ENCODE data around the gene ABCD1. TPM values are rescaled to one million over a fixed set of nuclear protein-coding genes. Genes with fewer than 3 reads are reported as not detected.
A peak's percentile ranks its signal among the peaks of the same experiment; 100 is the strongest.

ABCD1 gene
- total and polyA plus RNA-seq, 2 donors from 2014 or later: 5.2 to 13.7 TPM

DNA sequence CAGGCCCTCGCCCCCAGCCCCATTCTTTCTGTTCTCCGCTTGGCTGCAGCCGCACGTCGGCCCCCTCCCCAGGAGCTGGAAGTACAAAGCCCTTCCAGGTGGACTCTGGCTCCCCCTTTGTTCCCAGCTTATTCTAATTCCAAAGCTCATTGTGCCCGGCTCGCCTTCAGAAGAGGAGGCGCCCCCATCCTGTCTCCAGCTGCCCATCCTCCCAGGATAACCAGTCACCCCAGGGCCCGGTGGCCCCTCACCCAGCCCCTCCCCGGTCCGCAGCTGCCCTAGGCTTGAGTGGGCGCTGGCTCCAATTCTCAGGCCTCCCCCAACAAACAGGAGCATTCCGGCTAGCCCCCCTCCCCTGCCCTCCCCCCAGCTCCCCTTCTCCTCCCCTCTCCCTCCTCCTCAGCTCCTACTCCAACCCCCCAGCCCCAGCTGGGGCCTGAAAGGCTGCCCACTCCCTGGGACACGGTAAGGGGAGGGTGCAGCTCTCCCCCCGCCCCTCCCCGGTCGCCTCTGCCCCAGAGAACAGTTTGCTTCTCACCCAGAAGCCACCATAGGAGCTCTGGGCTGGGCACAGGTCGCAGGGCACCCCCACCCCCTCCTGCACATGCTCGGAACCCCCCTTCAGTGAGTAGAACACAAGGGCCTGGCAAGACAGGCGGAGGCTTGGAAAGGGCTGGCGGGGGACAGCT lies 40.0 kb upstream of the ABCD1 start:
- no peak overlapping the region for H3K27ac ChIP-seq (ENCODE audit: low read depth in 2 of 2, low read length in 2 of 2)
- TF ChIP-seq, protein P1, sequence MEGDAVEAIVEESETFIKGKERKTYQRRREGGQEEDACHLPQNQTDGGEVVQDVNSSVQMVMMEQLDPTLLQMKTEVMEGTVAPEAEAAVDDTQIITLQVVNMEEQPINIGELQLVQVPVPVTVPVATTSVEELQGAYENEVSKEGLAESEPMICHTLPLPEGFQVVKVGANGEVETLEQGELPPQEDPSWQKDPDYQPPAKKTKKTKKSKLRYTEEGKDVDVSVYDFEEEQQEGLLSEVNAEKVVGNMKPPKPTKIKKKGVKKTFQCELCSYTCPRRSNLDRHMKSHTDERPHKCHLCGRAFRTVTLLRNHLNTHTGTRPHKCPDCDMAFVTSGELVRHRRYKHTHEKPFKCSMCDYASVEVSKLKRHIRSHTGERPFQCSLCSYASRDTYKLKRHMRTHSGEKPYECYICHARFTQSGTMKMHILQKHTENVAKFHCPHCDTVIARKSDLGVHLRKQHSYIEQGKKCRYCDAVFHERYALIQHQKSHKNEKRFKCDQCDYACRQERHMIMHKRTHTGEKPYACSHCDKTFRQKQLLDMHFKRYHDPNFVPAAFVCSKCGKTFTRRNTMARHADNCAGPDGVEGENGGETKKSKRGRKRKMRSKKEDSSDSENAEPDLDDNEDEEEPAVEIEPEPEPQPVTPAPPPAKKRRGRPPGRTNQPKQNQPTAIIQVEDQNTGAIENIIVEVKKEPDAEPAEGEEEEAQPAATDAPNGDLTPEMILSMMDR (IDR thresholded peaks at IDR 0.05; ENCODE audit: borderline replicate concordance, extremely low read depth, insufficient read depth): no peak
- peaks cover 0 to under 1% (median 0%) of the 10 kb centered on the region in 3 donors for H3K4me1 ChIP-seq (ENCODE audit: control insufficient read depth in 2 of 3, insufficient read depth in 2 of 3, low read depth in 1 of 3, low read length in 3 of 3)
- no peaks in the 10 kb centered on the region for H3K9me3 ChIP-seq (ENCODE audit: control insufficient read depth in 2 of 3, insufficient read depth in 1 of 3, low read length in 3 of 3)
- DNase-seq: peak in 2 of 5 donors; percentile 49 to 66
- no peak overlapping the region for H3K4me3 ChIP-seq (ENCODE audit: low read length in 3 of 3)
- no peak overlapping the region for H3K9ac ChIP-seq (ENCODE audit: low read length in 3 of 3)
- FAIRE-seq: no peak
- intact Hi-C loops (cut with DNase I): no loop called here
- no peaks in the 10 kb centered on the region for H3K27me3 ChIP-seq (ENCODE audit: control insufficient read depth, insufficient read depth, low read length)
- no peaks in the 10 kb centered on the region for H3K36me3 ChIP-seq (ENCODE audit: control insufficient read depth in 2 of 3, insufficient read depth in 3 of 3, low read length in 3 of 3)

DNA sequence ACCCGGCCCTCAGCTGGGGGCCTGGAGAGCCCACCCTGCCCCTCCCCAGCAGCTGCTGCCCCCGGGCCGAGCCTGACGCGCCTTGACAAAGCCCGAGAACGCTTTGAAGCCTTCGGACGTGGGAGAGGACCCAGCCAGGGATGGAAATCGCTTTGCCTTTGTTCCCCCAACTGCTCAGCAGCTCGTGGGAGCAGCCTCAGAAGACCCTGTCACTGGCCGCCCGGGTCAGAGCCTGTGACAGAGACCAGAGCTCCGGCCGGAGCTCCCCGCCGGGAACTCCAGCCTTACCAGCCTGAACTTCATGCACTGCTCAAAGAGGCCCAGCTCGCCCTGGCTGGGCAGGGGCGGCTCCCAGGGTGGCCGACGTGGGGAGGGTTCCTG lies 39.5 kb upstream of the ABCD1 start:
- TF ChIP-seq, protein P1 (IDR thresholded peaks at IDR 0.05; ENCODE audit: borderline replicate concordance, extremely low read depth, insufficient read depth): no peak
- FAIRE-seq (no peak), DNase-seq (peak in 2 of 5 donors; percentile 57 to 62)
- Histone ChIP-seq H3K4me1 (ENCODE audit: control insufficient read depth in 2 of 3, insufficient read depth in 2 of 3, low read depth in 1 of 3, low read length in 3 of 3) (peaks cover 0 to 4% (median 0%) of the 10 kb centered on the region in 3 donors), H3K27ac (ENCODE audit: low read depth in 2 of 2, low read length in 2 of 2) (no peak overlapping the region), H3K27me3 (ENCODE audit: control insufficient read depth, insufficient read depth, low read length) (no peaks in the 10 kb centered on the region), H3K4me3 (ENCODE audit: low read length in 3 of 3) (no peak overlapping the region), H3K9ac (ENCODE audit: low read length in 3 of 3) (no peak overlapping the region), H3K36me3 (ENCODE audit: control insufficient read depth in 2 of 3, insufficient read depth in 3 of 3, low read length in 3 of 3) (no peaks in the 10 kb centered on the region), H3K9me3 (ENCODE audit: control insufficient read depth in 2 of 3, insufficient read depth in 1 of 3, low read length in 3 of 3) (no peaks in the 10 kb centered on the region)
- intact Hi-C loops (cut with DNase I): no loop called here

DNA sequence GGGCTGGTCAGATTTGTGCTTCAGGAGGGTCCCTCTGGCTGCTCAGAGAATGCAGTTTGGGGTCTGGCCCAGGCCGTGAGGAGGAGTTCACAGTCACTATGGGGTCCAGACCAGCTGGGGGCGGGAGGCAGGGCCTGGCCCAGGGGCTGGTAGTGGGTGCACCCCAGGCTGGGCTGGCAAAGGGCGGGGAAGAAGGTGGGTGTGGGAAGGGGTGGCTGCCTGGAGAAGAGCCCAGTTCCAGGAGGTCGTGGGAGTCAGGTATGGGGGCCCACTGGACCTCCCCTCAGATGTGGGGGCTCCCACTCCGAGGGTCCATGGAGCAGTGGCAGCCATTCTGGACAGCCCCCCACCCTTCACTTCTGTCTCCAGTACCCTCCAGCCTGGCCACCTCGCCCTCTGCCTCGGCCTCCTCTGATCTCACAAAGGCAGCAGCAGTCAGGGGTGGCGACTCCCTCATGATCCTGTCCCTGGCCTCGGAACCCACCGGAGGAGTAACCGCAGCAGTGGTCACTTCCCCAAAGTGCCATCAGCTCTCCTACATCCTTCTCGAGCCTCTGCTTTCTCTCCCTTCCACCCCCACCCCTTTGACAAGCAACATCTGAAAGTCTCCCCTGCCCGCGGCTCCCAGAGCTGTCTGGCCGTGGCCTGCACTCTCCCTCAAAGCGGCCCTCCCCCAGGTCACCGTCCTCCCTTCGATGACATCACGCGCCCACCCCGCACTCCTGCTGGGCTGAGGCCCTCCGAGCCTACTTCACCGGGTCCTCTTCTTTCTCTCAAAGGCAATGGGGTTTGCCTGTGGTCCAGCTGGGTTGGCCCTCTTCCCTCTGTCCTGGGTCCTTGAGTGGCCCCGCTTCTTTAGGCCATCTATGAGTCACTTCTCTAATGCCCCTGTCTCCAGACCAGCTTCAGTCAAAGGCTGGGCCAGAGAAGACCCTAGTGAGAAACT lies 38.6 kb upstream of the ABCD1 start:
- H3K4me3 ChIP-seq (ENCODE audit: low read length in 3 of 3): no peak overlapping the region
- intact Hi-C loops (cut with DNase I): no loop called here
- H3K9ac ChIP-seq (ENCODE audit: low read length in 3 of 3): no peak overlapping the region
- no peaks in the 10 kb centered on the region for H3K36me3 ChIP-seq (ENCODE audit: control insufficient read depth in 2 of 3, insufficient read depth in 3 of 3, low read length in 3 of 3)
- TF ChIP-seq, protein P1 (IDR thresholded peaks at IDR 0.05; ENCODE audit: borderline replicate concordance, extremely low read depth, insufficient read depth): no peak
- FAIRE-seq (no peak), DNase-seq (peak; percentile 46 to 78 (median 69))
- H3K27me3 ChIP-seq (ENCODE audit: control insufficient read depth, insufficient read depth, low read length): no peaks in the 10 kb centered on the region
- H3K9me3 ChIP-seq (ENCODE audit: control insufficient read depth in 2 of 3, insufficient read depth in 1 of 3, low read length in 3 of 3): no peaks in the 10 kb centered on the region
- H3K27ac ChIP-seq (ENCODE audit: low read depth in 2 of 2, low read length in 2 of 2): no peak overlapping the region
- H3K4me1 ChIP-seq (ENCODE audit: control insufficient read depth in 2 of 3, insufficient read depth in 2 of 3, low read depth in 1 of 3, low read length in 3 of 3): peaks cover 0 to 4% (median 0%) of the 10 kb centered on the region in 3 donors
